Spleen (tissue), 11 donors: ENCODE measurements around the gene GNB1L. TPM values are rescaled to one million over a fixed set of nuclear protein-coding genes. Genes with fewer than 3 reads are reported as not detected.
A peak's percentile ranks its signal among the peaks of the same experiment; 100 is the strongest.

Source experiments
- DNase-seq: peaks from one replicate; pipeline ENCODE4 v3.0.0-alpha.2; 2020
- H3K27ac ChIP-seq, 8 donors: fragments of 200-600 bp; sonication (generic) in 7 of 8; 1 replicate in 4 of 8; 2 replicates in 4 of 8; pipeline versions ENCODE4 v1.5.0 to v1.8.0; 2016 to 2021; ENCODE audit warnings: inconsistent platforms in 4 of 8, mild to moderate bottlenecking in 4 of 8, moderate library complexity in 1 of 8
- H3K27me3 ChIP-seq, 7 donors: fragments of 200-600 bp; sonication (generic) in 6 of 7; replicated peaks in 1 of 7; 1 replicate in 4 of 7; 2 replicates in 3 of 7; pipeline versions ENCODE4 v1.5.0 to v1.8.0; 2016 to 2021; ENCODE audit warnings: inconsistent platforms in 3 of 7, mild to moderate bottlenecking in 1 of 7
- H3K36me3 ChIP-seq, 6 donors: fragments of 200-600 bp; sonication (generic) in 5 of 6; 1 replicate in 4 of 6; 2 replicates in 2 of 6; pipeline versions ENCODE4 v1.5.0 to v1.8.0; 2016 to 2021; ENCODE audit warnings: inconsistent platforms in 2 of 6
- H3K4me1 ChIP-seq, 6 donors: fragments of 200-600 bp; sonication (generic) in 5 of 6; 1 replicate in 3 of 6; 2 replicates in 3 of 6; pipeline versions ENCODE4 v1.5.0 to v1.8.0; 2016 to 2021; ENCODE audit warnings: inconsistent platforms in 3 of 6
- H3K4me3 ChIP-seq, 8 donors: fragments of 200-600 bp; sonication (generic) in 7 of 8; 1 replicate in 4 of 8; 2 replicates in 4 of 8; pipeline versions ENCODE4 v1.5.0 to v1.8.0; 2016 to 2021; ENCODE audit warnings: inconsistent platforms in 4 of 8, mild to moderate bottlenecking in 4 of 8, moderate library complexity in 2 of 8
- H3K9me3 ChIP-seq, 8 donors: fragments of 200-600 bp; sonication (generic) in 7 of 8; 1 replicate in 4 of 8; 2 replicates in 4 of 8; pipeline versions ENCODE4 v1.5.0 to v1.8.0; 2016 to 2021; ENCODE audit warnings: inconsistent platforms in 4 of 8
- POLR2A ChIP-seq, 3 donors: fragments of 450-650 bp; IDR thresholded peaks; one replicate each; pipeline ENCODE4 v1.5.1; 2017; ENCODE audit warnings: antibody characterized with exemption in 3 of 3, mild to moderate bottlenecking in 1 of 3
- POLR2AphosphoS5 ChIP-seq, 3 donors: sonication (generic); formaldehyde crosslinking; IDR thresholded peaks; one replicate each; pipeline ENCODE4 v1.5.1; 2017; ENCODE audit warnings: antibody characterized with exemption in 3 of 3
- WGBS, 5 donors: extraction: QIAGEN DNeasy Blood & Tissue Kit in 3 of 5; methylation state at CpG; one replicate each; pipeline versions ENCODE4 v1.1.5 to v1.1.7; 2013 to 2018; 5-methylcytosine and 5-hydroxymethylcytosine counted together
- intact Hi-C: fragments of 100-400 bp; cut with DNase I; formaldehyde crosslinking; loops from one replicate; pipeline ENCODE4 v1.15.0; 2023; ENCODE audit warnings: low total_unique reads
- polyA plus RNA-seq, 3 donors: library from polyadenylated mRNA; stranded (reverse); fragments of 200-250 nt; gene quantifications; one replicate each; pipeline ENCODE4 v1.2.1, GENCODE V29; 2013
- total RNA-seq, 7 donors: library from RNA; depleted of rRNA in 3 of 7; stranded (reverse); fragments of >200 nt in 3 of 7; fragmentation: NEBNext Ultra II Directional in 4 of 7; extraction: Animal tissue kit (Norgen Biotek cat#: 25700) in 4 of 7; gene quantifications; one replicate each; pipeline versions ENCODE4 v1.1.0 to v1.2.1, GENCODE V29; 2016 to 2021
- TF ChIP-seq, protein P1 (sequence below), 11 experiments: fragments of 200-600 bp in 7 of 11; fragments of 450-650 bp in 4 of 11; sonication (generic) in 4 of 11; IDR thresholded peaks in 8 of 11; conservative IDR thresholded peaks in 3 of 11; 1 replicate in 7 of 11; 2 replicates in 4 of 11; pipeline versions ENCODE4 v1.4.0 to v1.8.0; 2016 to 2021; ENCODE audit warnings: antibody characterized with exemption in 11 of 11, inconsistent platforms in 4 of 11, mild to moderate bottlenecking in 1 of 11
- donor health status: healthy with polysubstance abuse.
- donor health status: DM: no; HTN: no; CAD: no; lungs with moderate emphysema.
- donor health status: DM: no; HTN: no; CAD: no.
- donor health status: Bipolar disorder and iron deficiency.
- donor health status: healthy.
- donor health status: DM: no; HTN: no; CAD: no.
- donor health status: DM: yes; HTN: yes; CAD: no.

GNB1L gene
- total and polyA plus RNA-seq, 10 donors, result 5.7 to 10.4 (median 7.9) TPM

GRCh38 chr22:19754701-19755144, 100.0 kb downstream of the GNB1L start:
- peaks cover 18 to 100% (median 67%) of the 10 kb centered on the region in 7 donors for H3K27me3 ChIP-seq
- peak overlapping the region in 1 of 8 donors; percentile 66 for H3K4me3 ChIP-seq
- H3K9me3 ChIP-seq, result no peaks in the 10 kb centered on the region
- H3K36me3 ChIP-seq, result no peaks in the 10 kb centered on the region
- TF ChIP-seq POLR2AphosphoS5 (IDR thresholded peaks at IDR 0.05), result no peak
- TF ChIP-seq POLR2A (IDR thresholded peaks at IDR 0.05), result no peak
- TF ChIP-seq, protein P1, sequence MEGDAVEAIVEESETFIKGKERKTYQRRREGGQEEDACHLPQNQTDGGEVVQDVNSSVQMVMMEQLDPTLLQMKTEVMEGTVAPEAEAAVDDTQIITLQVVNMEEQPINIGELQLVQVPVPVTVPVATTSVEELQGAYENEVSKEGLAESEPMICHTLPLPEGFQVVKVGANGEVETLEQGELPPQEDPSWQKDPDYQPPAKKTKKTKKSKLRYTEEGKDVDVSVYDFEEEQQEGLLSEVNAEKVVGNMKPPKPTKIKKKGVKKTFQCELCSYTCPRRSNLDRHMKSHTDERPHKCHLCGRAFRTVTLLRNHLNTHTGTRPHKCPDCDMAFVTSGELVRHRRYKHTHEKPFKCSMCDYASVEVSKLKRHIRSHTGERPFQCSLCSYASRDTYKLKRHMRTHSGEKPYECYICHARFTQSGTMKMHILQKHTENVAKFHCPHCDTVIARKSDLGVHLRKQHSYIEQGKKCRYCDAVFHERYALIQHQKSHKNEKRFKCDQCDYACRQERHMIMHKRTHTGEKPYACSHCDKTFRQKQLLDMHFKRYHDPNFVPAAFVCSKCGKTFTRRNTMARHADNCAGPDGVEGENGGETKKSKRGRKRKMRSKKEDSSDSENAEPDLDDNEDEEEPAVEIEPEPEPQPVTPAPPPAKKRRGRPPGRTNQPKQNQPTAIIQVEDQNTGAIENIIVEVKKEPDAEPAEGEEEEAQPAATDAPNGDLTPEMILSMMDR (IDR thresholded peaks at IDR 0.05 in 8 of 11, conservative IDR thresholded peaks at IDR 0.05 in 3 of 11), result no peak
- no peak overlapping the region for H3K27ac ChIP-seq
- 35 to 56% (median 39%) methylated on average over 9 to 14 of the region's 14 CpGs for WGBS, 5 donors
- no peak for DNase-seq
- intact Hi-C loops, result no loop called here
- H3K4me1 ChIP-seq, result peaks cover 21 to 51% (median 43%) of the 10 kb centered on the region in 6 donors

GRCh38 chr22:19753996-19754700, 100.5 kb downstream of the GNB1L start:
- H3K27me3 ChIP-seq, result peaks cover 12 to 100% (median 61%) of the 10 kb centered on the region in 7 donors
- WGBS, 5 donors, result 65 to 82% (median 75%) methylated on average over 11 to 14 of the region's 14 CpGs

GRCh38 chr22:19753090-19753842, 101.4 kb downstream of the GNB1L start:
- Histone ChIP-seq H3K27me3 (peaks cover 10 to 91% (median 52%) of the 10 kb centered on the region in 7 donors), H3K4me1 (peaks cover 21 to 36% (median 31%) of the 10 kb centered on the region in 6 donors), H3K9me3 (no peaks in the 10 kb centered on the region), H3K27ac (no peak overlapping the region), H3K36me3 (no peaks in the 10 kb centered on the region), H3K4me3 (no peak overlapping the region)
- no peak for TF ChIP-seq POLR2AphosphoS5 (IDR thresholded peaks at IDR 0.05)
- TF ChIP-seq, protein P1 (IDR thresholded peaks at IDR 0.05 in 8 of 11, conservative IDR thresholded peaks at IDR 0.05 in 3 of 11), result no peak
- TF ChIP-seq POLR2A (IDR thresholded peaks at IDR 0.05), result no peak
- 83 to 95% (median 89%) methylated on average over 5 to 10 of the region's 10 CpGs for WGBS, 5 donors
- no peak for DNase-seq
- intact Hi-C loops, result no loop called here

More at GRCh38 chr22:19753996-19754700, 100.5 kb downstream of the GNB1L start:
- Histone ChIP-seq H3K9me3 (no peaks in the 10 kb centered on the region), H3K4me3 (no peak overlapping the region), H3K27ac (no peak overlapping the region), H3K4me1 (peaks cover 21 to 45% (median 37%) of the 10 kb centered on the region in 6 donors), H3K36me3 (no peaks in the 10 kb centered on the region)
- intact Hi-C loops, result no loop called here
- TF ChIP-seq POLR2A (IDR thresholded peaks at IDR 0.05) (no peak), POLR2AphosphoS5 (IDR thresholded peaks at IDR 0.05) (no peak)
- TF ChIP-seq, protein P1 (IDR thresholded peaks at IDR 0.05 in 8 of 11, conservative IDR thresholded peaks at IDR 0.05 in 3 of 11), result no peak
- DNase-seq, result no peak
